ENCODE results near the gene ASH1L.

DNA sequence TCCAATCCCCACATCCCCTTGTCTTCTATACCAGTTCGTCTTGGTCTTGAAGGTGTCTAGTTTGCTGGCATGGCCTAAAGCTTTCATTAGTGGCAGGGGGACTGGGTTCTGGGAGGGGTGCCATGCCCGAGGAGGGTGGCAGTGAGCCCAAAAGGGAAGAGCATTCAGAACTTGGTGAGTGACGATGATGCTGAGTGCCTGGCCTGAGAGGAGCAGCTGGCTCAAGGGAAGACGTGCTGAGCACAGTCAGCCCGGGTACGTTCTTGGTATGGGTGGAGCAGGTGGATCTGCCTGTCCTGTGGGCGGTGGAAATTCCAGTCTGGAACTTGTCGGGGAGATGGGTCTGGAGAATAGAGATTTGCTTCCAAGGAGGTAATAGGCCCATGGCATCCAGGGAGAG lies 249.3 kb downstream of the ASH1L start:
- TF ChIP-seq ZNF274 (IDR thresholded peaks at IDR 0.05; ENCODE audit: low read depth, low read length) (no peak), YY1 (IDR thresholded peaks at IDR 0.05; ENCODE audit: insufficient read depth, insufficient read length) (no peak)
